ENCODE measurements around the gene GUCA2A. TPM values are rescaled to one million over a fixed set of nuclear protein-coding genes. Genes with fewer than 3 reads are reported as not detected.
"Not testable (repeated sequence)": the region's sequence is repeated elsewhere in the genome, so short reads cannot be mapped to it uniquely, and the experiment has no call there.

The GUCA2A gene
- total RNA-seq: not detected

GRCh38 chr1:42164551-42165420 is at the start of gene GUCA2A:
Gene GUCA2A, minus strand, starts transcription at chr1:42164745. Its CDS starts 33 bp downstream, at chr1:42164712.
- no peaks in the 10 kb centered on the region for H3K4me1 Mint-ChIP-seq (ENCODE audit: low read depth)
- H3K27me3 Mint-ChIP-seq (ENCODE audit: low read depth): peaks cover 8% of the 10 kb centered on the region
- peaks cover 7% of the 10 kb centered on the region in 2 donors for H3K9me3 Mint-ChIP-seq
- H3K4me3 Mint-ChIP-seq: no peak within 1 kb of the TSS
- peaks cover 8 to 10% of the 10 kb centered on the region in 2 donors for H3K36me3 Mint-ChIP-seq (ENCODE audit: insufficient read depth in 2 of 2)
- H3K27ac Mint-ChIP-seq: no peak within 1 kb of the TSS
- no peak for DNase-seq
- ATAC-seq (replicated peaks in 1 of 2): no peak

- H3K27me3 Mint-ChIP-seq (ENCODE audit: low read depth): no peaks in the 10 kb centered on the region
- DNase-seq (no peak), ATAC-seq (replicated peaks in 1 of 2) (no peak)
- H3K27ac Mint-ChIP-seq: no peak overlapping the region
- H3K4me3 Mint-ChIP-seq: no peak overlapping the region
- H3K36me3 Mint-ChIP-seq (ENCODE audit: insufficient read depth in 2 of 2): peaks cover 14 to 29% of the 10 kb centered on the region in 2 donors
- peaks cover 13% of the 10 kb centered on the region for H3K4me1 Mint-ChIP-seq (ENCODE audit: low read depth)
- H3K9me3 Mint-ChIP-seq: peaks cover 0 to 8% of the 10 kb centered on the region in 2 donors
These were observed 46.7 kb upstream of the GUCA2A start for GRCh38 chr1:42211224-42211623.

- H3K36me3 Mint-ChIP-seq (ENCODE audit: insufficient read depth in 2 of 2): peaks cover 14 to 31% of the 10 kb centered on the region in 2 donors
- H3K9me3 Mint-ChIP-seq: peaks cover 0 to 8% of the 10 kb centered on the region in 2 donors
- no peak for ATAC-seq (replicated peaks in 1 of 2)
- H3K27me3 Mint-ChIP-seq (ENCODE audit: low read depth): no peaks in the 10 kb centered on the region
- H3K4me3 Mint-ChIP-seq: no peak overlapping the region
- peaks cover 13% of the 10 kb centered on the region for H3K4me1 Mint-ChIP-seq (ENCODE audit: low read depth)
- DNase-seq: no peak
- H3K27ac Mint-ChIP-seq: no peak overlapping the region
These were observed 46.0 kb upstream of the GUCA2A start for GRCh38 chr1:42210421-42211133.

GRCh38 chr1:42209526-42210251 is 45.1 kb upstream of the GUCA2A start:
- Mint-ChIP-seq H3K9me3 (peaks cover 0 to 7% of the 10 kb centered on the region in 2 donors), H3K27me3 (ENCODE audit: low read depth) (no peaks in the 10 kb centered on the region), H3K4me1 (ENCODE audit: low read depth) (peaks cover 12% of the 10 kb centered on the region), H3K36me3 (ENCODE audit: insufficient read depth in 2 of 2) (peaks cover 15 to 31% of the 10 kb centered on the region in 2 donors), H3K4me3 (no peak overlapping the region), H3K27ac (no peak overlapping the region)
- no peak for ATAC-seq (replicated peaks in 1 of 2)
- no peak for DNase-seq

- peak overlapping the region; percentile 12 for H3K27ac Mint-ChIP-seq
- not testable (repeated sequence) for ATAC-seq (replicated peaks in 1 of 2); H3K9me3 Mint-ChIP-seq; DNase-seq; H3K27me3 Mint-ChIP-seq (ENCODE audit: low read depth); H3K4me3 Mint-ChIP-seq; H3K4me1 Mint-ChIP-seq (ENCODE audit: low read depth)
- peaks cover 23 to 27% of the 10 kb centered on the region in 2 donors for H3K36me3 Mint-ChIP-seq (ENCODE audit: insufficient read depth in 2 of 2)
These were observed 42.4 kb upstream of the GUCA2A start for GRCh38 chr1:42206930-42207329.

- H3K27ac Mint-ChIP-seq: peak overlapping the region; percentile 73
- H3K36me3 Mint-ChIP-seq (ENCODE audit: insufficient read depth in 2 of 2): peaks cover 23 to 27% of the 10 kb centered on the region in 2 donors
- no peak overlapping the region for H3K4me3 Mint-ChIP-seq
- H3K4me1 Mint-ChIP-seq (ENCODE audit: low read depth): peaks cover 8% of the 10 kb centered on the region
- ATAC-seq (replicated peaks in 1 of 2): no peak
- H3K9me3 Mint-ChIP-seq: peaks cover 5 to 7% of the 10 kb centered on the region in 2 donors
- no peak for DNase-seq
- H3K27me3 Mint-ChIP-seq (ENCODE audit: low read depth): no peaks in the 10 kb centered on the region
These were observed 41.6 kb upstream of the GUCA2A start for GRCh38 chr1:42206164-42206563.

- Mint-ChIP-seq H3K4me1 (ENCODE audit: low read depth) (peaks cover 3% of the 10 kb centered on the region), H3K27ac (no peak overlapping the region), H3K36me3 (ENCODE audit: insufficient read depth in 2 of 2) (peaks cover 21 to 25% of the 10 kb centered on the region in 2 donors), H3K4me3 (no peak overlapping the region), H3K27me3 (ENCODE audit: low read depth) (no peaks in the 10 kb centered on the region), H3K9me3 (peaks cover 3 to 7% of the 10 kb centered on the region in 2 donors)
- no peak for DNase-seq
- ATAC-seq (replicated peaks in 1 of 2): no peak
These were observed 37.4 kb upstream of the GUCA2A start for GRCh38 chr1:42201986-42202385.

GRCh38 chr1:42198251-42198650 is 33.7 kb upstream of the GUCA2A start:
- no peak for ATAC-seq (replicated peaks in 1 of 2)
- Mint-ChIP-seq H3K4me1 (ENCODE audit: low read depth) (no peaks in the 10 kb centered on the region), H3K36me3 (ENCODE audit: insufficient read depth in 2 of 2) (peaks cover 6 to 12% of the 10 kb centered on the region in 2 donors), H3K4me3 (no peak overlapping the region), H3K27ac (peak overlapping the region; percentile 51), H3K9me3 (peaks cover 0 to 5% of the 10 kb centered on the region in 2 donors), H3K27me3 (ENCODE audit: low read depth) (no peaks in the 10 kb centered on the region)
- DNase-seq: no peak

GRCh38 chr1:42195841-42196240 is 31.3 kb upstream of the GUCA2A start:
- ATAC-seq (replicated peaks in 1 of 2): no peak
- no peaks in the 10 kb centered on the region for H3K9me3 Mint-ChIP-seq
- no peak overlapping the region for H3K4me3 Mint-ChIP-seq
- no peak overlapping the region for H3K27ac Mint-ChIP-seq
- peaks cover 4 to 10% of the 10 kb centered on the region in 2 donors for H3K36me3 Mint-ChIP-seq (ENCODE audit: insufficient read depth in 2 of 2)
- no peaks in the 10 kb centered on the region for H3K4me1 Mint-ChIP-seq (ENCODE audit: low read depth)
- DNase-seq: no peak
- no peaks in the 10 kb centered on the region for H3K27me3 Mint-ChIP-seq (ENCODE audit: low read depth)

GRCh38 chr1:42192106-42192505 is 27.6 kb upstream of the GUCA2A start:
- Mint-ChIP-seq H3K9me3 (no peaks in the 10 kb centered on the region), H3K4me1 (ENCODE audit: low read depth) (no peaks in the 10 kb centered on the region), H3K4me3 (no peak overlapping the region), H3K27me3 (ENCODE audit: low read depth) (no peaks in the 10 kb centered on the region), H3K27ac (no peak overlapping the region), H3K36me3 (ENCODE audit: insufficient read depth in 2 of 2) (peaks cover 6 to 12% of the 10 kb centered on the region in 2 donors)
- DNase-seq (no peak), ATAC-seq (replicated peaks in 1 of 2) (no peak)

- DNase-seq (no peak), ATAC-seq (replicated peaks in 1 of 2) (no peak)
- H3K27ac Mint-ChIP-seq: no peak overlapping the region
- H3K4me1 Mint-ChIP-seq (ENCODE audit: low read depth): peaks cover 3% of the 10 kb centered on the region
- H3K27me3 Mint-ChIP-seq (ENCODE audit: low read depth): no peaks in the 10 kb centered on the region
- no peaks in the 10 kb centered on the region for H3K9me3 Mint-ChIP-seq
- H3K4me3 Mint-ChIP-seq: no peak overlapping the region
- peaks cover 6 to 12% of the 10 kb centered on the region in 2 donors for H3K36me3 Mint-ChIP-seq (ENCODE audit: insufficient read depth in 2 of 2)
These were observed 26.8 kb upstream of the GUCA2A start for GRCh38 chr1:42191319-42191718.

GRCh38 chr1:42189931-42190853 is 25.6 kb upstream of the GUCA2A start:
- Mint-ChIP-seq H3K4me1 (ENCODE audit: low read depth) (peaks cover 9% of the 10 kb centered on the region), H3K9me3 (no peaks in the 10 kb centered on the region), H3K4me3 (no peak overlapping the region), H3K27me3 (ENCODE audit: low read depth) (no peaks in the 10 kb centered on the region), H3K36me3 (ENCODE audit: insufficient read depth in 2 of 2) (peaks cover 6 to 12% of the 10 kb centered on the region in 2 donors), H3K27ac (peak overlapping the region; percentile 47)
- ATAC-seq (replicated peaks in 1 of 2) (peak in 1 of 2 donors; percentile 33), DNase-seq (no peak)

Measured in activated T-cell treated with anti-CD3 and anti-CD28 coated beads, Interleukin-2, amount 50 U/mL, for 72 hours (primary cell).